AG04449 (cell line): ENCODE data around the gene CA9.

Experiments
- CTCF ChIA-PET: fragments of 350-600 bp; formaldehyde crosslinking; extraction: SDS; loops from one replicate; lab custom pipeline; 2021; ENCODE audit warnings: antibody characterized with exemption; lab: Yijun Ruan, JAX
- POLR2A ChIA-PET: fragments of 400-600, 350-600 bp; formaldehyde crosslinking; extraction: SDS; loops from one replicate; lab custom pipeline; 2020; ENCODE audit warnings: antibody characterized with exemption, inconsistent platforms; lab: Yijun Ruan, JAX
- DNase-seq: peaks from one replicate; pipeline ENCODE4 v3.0.0-alpha.2; 2010; ENCODE audit warnings: low read depth, low spot score
- H3K4me3 ChIP-seq: 2 replicates; pipeline ENCODE4 v1.5.1; 2011; ENCODE audit warnings: low read depth, mild to moderate bottlenecking, control low read depth, low read length
- TF ChIP-seq, protein P1 (sequence below): IDR thresholded peaks from one replicate; pipeline ENCODE4 v1.5.1; 2011; ENCODE audit warnings: mild to moderate bottlenecking, moderate library complexity, low read length, control low read depth, inconsistent platforms; ENCODE audit not compliant: insufficient read depth; ENCODE audit errors: missing control alignments

CA9 gene

DNA sequence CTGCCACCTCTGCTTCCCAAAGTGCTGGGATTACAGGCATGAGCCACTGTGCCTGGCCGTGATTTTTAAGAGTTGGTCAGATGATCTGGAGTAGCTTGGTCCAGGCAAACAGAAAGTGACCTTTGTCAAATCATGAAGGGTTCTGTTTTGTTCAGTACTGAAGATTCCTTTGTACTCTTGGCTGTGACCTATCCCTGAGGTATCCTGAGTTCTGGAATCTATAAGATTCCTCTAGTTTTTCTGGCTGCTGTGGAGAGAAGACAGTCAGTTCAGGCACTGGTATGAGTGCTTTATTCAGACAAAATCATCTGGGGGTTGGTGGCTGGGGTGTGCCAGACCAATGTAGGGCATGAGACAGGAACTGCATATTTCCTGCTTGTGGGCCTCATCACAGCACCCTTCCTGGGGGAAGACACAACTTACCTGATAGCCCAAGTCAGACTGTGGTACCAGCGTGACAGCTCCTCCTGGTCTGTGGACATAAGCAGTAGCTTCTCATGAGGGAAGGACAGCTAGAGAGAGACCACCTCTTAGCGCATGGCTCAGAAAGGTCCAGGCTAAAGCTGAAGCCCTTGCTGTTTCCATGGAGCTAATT is 11.9 kb upstream of the CA9 start:
- TF ChIP-seq, protein P1, sequence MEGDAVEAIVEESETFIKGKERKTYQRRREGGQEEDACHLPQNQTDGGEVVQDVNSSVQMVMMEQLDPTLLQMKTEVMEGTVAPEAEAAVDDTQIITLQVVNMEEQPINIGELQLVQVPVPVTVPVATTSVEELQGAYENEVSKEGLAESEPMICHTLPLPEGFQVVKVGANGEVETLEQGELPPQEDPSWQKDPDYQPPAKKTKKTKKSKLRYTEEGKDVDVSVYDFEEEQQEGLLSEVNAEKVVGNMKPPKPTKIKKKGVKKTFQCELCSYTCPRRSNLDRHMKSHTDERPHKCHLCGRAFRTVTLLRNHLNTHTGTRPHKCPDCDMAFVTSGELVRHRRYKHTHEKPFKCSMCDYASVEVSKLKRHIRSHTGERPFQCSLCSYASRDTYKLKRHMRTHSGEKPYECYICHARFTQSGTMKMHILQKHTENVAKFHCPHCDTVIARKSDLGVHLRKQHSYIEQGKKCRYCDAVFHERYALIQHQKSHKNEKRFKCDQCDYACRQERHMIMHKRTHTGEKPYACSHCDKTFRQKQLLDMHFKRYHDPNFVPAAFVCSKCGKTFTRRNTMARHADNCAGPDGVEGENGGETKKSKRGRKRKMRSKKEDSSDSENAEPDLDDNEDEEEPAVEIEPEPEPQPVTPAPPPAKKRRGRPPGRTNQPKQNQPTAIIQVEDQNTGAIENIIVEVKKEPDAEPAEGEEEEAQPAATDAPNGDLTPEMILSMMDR, result no peak
- no peak overlapping the region for H3K4me3 ChIP-seq
- POLR2A ChIA-PET, result interaction anchor here (1.6 to 2.5 kb wide), 3 partner anchors 27 to 67 kb away, joined by 6 to 17 read pairs (median 9); partner anchors contain the start of gene TPM2
- CTCF ChIA-PET, result interaction anchor here (0.7 to 11.9 kb wide), 26 partner anchors 9 to 220 kb away, joined by 3 to 148 read pairs (median 6); partner anchors contain the start of genes CA9, CREB3, GBA2 and HINT2
- no peak for DNase-seq

DNA sequence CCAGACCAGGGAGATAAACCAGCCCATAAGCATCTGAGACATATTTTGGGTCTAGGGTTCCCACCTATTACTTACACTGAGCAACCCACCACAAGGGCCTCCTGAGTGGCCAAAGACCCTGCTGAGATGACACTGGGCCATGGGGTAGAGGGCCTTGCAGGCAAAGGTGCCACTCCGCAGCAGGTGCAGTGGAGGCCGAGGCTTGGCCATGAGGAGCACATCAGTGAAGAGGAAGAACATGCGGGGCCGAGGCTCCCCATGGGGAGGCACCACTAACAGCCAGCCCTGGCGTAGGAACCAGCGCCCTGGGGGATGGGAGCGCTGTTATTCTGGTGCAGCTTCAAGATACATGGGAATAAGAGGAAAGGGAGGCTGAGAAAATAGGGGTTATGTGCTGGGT is 11.3 kb upstream of the CA9 start:
- CTCF ChIA-PET, result interaction anchor here (1.5 to 11.9 kb wide), 12 partner anchors 9 to 150 kb away, joined by 4 to 148 read pairs (median 15); partner anchors contain the start of genes CA9, CREB3, SPAG8 and TLN1
- POLR2A ChIA-PET, result interaction anchor here (1.6 to 2.5 kb wide), 2 partner anchors 27 to 32 kb away, joined by 6 to 17 read pairs; partner anchors contain the start of gene TPM2
- no peak for DNase-seq
- H3K4me3 ChIP-seq, result no peak overlapping the region
- TF ChIP-seq, protein P1, result no peak

DNA sequence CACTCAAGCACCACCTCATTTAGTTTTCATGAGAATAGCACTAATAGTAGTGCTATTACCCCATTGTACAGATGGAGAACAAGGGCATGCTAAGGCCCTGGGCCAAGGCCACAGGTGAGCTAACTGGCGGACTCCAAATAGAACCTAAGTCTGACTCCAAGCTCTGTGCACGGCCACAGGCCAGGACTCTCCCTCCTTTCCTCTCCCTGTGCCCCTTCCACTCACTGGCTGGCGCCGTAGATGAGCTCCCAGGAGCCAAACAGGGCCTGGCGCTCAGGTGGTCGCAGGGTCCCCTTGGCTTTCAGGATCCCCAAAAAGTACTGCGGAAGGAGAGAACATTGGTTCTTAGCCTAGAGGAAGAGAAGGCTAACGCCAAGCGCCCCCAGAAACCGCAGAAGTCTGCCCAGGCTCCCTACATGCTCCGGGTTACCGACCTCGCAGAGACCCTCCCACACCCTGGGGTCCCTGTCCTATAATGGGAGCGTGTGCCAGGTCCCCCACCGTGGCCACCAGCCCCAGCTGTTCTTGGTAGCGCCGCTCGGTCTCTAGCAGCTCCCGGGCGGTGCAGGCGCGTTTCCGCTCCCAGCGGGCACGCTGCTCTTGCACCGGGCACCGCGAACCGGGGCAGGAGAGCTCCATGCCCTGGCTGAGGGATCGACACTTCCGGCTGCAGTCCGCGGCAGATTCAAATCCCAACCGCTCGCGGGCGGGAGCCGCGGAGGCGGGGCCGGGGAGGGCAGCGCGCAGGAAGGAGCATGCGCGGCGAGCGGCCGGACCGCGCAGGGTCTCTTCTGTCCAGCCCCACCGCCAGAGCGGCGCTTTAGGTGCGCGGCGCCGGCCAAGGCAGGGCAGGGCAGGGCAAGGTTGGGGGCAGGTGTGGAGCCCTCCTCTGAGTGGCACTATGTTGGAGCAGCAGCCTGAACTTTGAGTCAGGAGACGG is 8.9 kb upstream of the CA9 start, which contains the start of gene ARHGEF39:
ARHGEF39 (minus strand) TSS at position 665 of the 940 bp plus-strand sequence; CDS start at position 639, 26 bp downstream.
- POLR2A ChIA-PET, result interaction anchor here (0.9 to 3.2 kb wide), 7 partner anchors 13 to 68 kb away, joined by 3 to 23 read pairs (median 6); partner anchors contain the start of genes CREB3, TLN1 and TPM2
- peak within 1 kb of the TSS; percentile 71 for H3K4me3 ChIP-seq
- CTCF ChIA-PET, result interaction anchor here (0.7 to 11.9 kb wide), 13 partner anchors 9 to 358 kb away, joined by 3 to 148 read pairs (median 5); partner anchors contain the start of genes CA9, CREB3 and TLN1
- TF ChIP-seq, protein P1, result peak; percentile 31
- no peak for DNase-seq

DNA sequence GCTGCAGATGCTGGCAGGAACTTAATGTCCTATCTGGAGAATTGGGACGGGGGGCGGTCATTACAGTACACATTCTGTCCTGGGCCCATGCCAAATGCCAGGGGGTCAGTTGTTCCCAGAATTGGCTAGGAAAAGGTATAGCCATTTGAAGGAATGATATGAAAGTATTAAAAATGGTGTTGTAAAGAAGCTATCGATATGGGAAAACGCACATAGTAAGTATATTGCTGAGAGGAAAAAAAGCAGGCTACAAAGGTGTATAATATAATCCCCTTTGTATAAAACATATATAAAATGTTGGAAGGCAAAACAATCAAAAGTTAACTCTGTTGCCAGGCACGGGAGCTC is 8.3 kb upstream of the CA9 start:
- no peak for DNase-seq
- POLR2A ChIA-PET, result interaction anchor here (0.9 to 3.2 kb wide), 6 partner anchors 13 to 63 kb away, joined by 3 to 23 read pairs (median 8); partner anchors contain the start of gene TPM2
- CTCF ChIA-PET, result interaction anchor here (0.7 to 11.9 kb wide), 10 partner anchors 7 to 69 kb away, joined by 3 to 148 read pairs (median 6); partner anchors contain the start of genes CA9, CCDC107, CREB3 and RMRP
- TF ChIP-seq, protein P1, result no peak
- peak overlapping the region; percentile 71 for H3K4me3 ChIP-seq

DNA sequence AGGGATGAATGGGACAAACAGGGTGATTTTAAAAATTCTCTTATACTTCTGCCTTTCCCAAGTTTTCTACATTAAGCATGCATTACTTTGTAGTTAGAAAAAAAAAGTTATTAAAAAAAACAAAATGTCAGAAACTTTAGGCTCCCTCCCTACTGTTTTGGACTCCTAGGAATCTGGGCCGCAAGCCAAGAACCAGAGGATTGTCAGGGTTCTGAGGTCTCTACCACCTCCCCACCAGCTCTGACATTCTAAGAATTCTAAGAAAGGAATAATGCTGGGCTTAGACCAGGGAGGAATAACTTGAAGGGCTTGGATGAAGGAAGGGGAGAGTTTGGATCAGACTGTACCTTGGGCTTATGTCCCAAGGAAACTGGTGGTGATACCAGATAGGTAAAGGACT is 7.7 kb upstream of the CA9 start:
- POLR2A ChIA-PET, result interaction anchor here (1.4 to 3.2 kb wide), 5 partner anchors 12 to 62 kb away, joined by 4 to 23 read pairs (median 9); partner anchors contain the start of gene TPM2
- no peak for DNase-seq
- TF ChIP-seq, protein P1, result no peak
- CTCF ChIA-PET, result interaction anchor here (0.7 to 11.9 kb wide), 10 partner anchors 8 to 63 kb away, joined by 3 to 148 read pairs (median 6); partner anchors contain the start of genes CA9, CCDC107, CREB3 and RMRP
- no peak overlapping the region for H3K4me3 ChIP-seq
